GM12874 (cell line): Measurements from ENCODE around the gene ZNF593.

ENCODE experiments used
- TF ChIP-seq, protein P1 (sequence below): IDR thresholded peaks from 2 replicates; pipeline ENCODE4 v1.5.1; 2011; ENCODE audit warnings: low read depth, mild to moderate bottlenecking, control low read depth, low read length, moderate library complexity; ENCODE audit not compliant: insufficient read depth

The ZNF593 gene

DNA sequence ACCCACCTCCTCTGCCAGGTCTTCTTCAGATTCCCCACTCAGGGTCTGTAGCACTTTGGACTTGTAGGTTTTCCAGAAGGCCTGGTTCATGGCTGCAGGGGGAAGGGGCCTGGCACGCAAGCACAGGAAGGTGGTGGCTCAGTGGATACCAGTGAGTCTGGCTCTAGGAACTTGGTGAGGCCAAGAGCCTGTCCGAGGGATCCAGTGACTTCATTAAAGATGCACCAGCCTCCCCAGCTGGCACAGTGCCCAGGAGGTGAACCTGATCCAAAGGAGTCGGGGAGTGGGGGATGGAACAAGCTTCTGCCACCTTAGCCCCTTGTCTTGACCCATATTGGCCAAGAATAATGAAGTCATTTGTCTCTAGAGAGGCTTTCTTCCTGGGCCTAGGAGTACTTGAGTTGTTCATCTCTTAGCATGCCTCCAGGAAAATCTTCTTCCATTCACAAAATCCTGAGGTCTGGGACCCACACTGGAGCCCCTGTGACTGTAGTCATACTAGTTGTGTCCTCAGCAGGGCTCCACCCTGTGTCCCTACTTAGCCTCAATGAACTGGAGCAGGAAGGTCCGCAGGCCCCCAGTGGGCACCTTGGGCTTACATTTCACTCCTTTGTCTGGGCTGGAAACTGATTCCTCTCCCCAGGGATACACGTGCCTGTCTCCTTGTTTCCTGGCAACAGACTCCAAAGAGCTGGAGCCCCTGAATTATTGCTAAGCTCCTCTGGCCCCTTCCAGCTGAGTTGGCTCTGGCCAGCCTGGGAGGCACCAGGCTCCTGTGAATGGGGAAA, 1.1 kb upstream of the ZNF593 start, which contains the start of gene C1orf232:
C1orf232 (minus strand) TSS at position 554 of the 788 bp plus-strand sequence; CDS start at position 90, 464 bp downstream.
- TF ChIP-seq, protein P1, sequence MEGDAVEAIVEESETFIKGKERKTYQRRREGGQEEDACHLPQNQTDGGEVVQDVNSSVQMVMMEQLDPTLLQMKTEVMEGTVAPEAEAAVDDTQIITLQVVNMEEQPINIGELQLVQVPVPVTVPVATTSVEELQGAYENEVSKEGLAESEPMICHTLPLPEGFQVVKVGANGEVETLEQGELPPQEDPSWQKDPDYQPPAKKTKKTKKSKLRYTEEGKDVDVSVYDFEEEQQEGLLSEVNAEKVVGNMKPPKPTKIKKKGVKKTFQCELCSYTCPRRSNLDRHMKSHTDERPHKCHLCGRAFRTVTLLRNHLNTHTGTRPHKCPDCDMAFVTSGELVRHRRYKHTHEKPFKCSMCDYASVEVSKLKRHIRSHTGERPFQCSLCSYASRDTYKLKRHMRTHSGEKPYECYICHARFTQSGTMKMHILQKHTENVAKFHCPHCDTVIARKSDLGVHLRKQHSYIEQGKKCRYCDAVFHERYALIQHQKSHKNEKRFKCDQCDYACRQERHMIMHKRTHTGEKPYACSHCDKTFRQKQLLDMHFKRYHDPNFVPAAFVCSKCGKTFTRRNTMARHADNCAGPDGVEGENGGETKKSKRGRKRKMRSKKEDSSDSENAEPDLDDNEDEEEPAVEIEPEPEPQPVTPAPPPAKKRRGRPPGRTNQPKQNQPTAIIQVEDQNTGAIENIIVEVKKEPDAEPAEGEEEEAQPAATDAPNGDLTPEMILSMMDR: no peak

DNA sequence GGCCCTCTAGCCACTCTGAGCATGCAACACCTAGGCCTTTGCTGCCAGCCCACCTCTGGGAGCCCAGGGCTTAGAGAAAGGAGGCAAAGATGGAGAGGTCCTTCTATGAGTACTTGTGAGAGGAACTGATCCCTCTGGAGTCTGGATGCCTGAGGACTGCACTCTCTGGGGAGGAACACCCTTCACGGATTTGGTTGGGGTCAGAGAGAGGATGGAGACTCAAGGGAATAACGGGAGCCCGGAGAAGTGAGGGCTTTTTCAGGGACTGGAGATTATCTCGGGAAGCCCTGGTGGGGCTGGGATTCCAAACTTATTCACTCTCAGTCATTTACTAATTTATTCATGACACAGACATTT, 532 bp upstream of the ZNF593 start:
- TF ChIP-seq, protein P1: no peak

DNA sequence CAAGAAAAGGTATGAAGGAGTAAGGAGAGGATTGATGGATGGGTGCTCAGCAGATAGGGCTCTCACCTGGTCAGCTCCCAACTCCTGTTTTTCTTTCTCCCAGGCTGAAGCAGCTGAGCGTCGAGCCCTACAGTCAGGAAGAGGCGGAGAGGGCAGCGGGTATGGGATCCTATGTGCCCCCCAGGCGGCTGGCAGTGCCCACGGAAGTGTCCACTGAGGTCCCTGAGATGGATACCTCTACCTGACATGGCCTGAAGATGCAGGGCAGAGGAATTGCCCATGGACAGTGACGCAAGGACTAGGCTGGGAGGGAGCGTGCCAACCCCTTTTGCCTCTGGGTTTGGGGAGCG, 739 bp downstream of the ZNF593 start:
- TF ChIP-seq, protein P1: no peak

DNA sequence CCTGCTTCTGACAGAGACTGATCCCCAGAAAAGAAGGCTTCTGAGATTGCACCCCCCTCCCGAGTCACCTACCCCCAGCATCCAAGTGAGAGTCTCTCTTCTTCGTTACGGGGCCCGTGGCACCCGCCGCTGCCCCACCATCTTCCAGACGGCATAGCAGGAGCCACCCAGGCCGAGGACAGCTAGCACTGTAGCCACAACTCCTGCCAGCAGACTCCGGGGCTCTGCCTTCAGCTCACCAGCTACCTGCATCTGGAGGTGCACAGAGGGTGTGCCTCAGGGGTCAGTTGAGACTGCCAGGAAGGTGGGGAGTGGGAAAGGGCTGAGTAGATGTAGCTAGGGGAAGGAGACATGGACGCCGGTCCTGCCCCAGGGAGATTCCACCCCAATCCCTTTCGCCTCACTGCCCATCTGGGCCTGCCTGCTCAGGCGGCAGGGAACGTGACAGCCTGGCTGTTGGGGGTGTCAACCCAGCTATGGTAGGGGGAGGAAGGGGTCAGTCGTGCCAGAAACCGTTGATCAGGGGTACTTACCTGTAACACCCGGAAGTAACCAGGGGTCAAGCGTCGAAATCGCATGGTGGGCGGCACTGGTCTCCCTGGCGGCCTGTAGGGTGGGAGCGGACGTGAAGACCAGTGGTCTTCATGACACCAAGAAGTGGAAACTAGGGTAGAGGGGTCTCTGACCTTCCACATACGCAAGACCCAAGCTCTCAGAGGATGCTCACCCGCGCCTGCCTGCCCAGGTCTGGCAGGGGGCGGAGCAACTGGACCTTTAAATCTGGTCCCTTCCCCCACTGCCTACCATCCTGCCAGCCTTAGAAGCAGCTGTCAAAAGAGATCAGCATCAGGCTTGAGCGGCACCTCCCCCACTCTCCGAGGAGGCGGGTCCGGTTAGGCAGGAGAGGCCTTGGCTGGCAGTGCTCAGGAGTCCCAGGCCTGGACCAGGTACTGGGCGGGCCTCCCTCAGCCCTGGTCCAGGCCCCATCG, 1.7 kb downstream of the ZNF593 start, which contains the start of gene ZNF593OS:
ZNF593OS (minus strand) TSS at position 749 of the 989 bp plus-strand sequence; CDS start at position 578, 171 bp downstream.
- TF ChIP-seq, protein P1: no peak

DNA sequence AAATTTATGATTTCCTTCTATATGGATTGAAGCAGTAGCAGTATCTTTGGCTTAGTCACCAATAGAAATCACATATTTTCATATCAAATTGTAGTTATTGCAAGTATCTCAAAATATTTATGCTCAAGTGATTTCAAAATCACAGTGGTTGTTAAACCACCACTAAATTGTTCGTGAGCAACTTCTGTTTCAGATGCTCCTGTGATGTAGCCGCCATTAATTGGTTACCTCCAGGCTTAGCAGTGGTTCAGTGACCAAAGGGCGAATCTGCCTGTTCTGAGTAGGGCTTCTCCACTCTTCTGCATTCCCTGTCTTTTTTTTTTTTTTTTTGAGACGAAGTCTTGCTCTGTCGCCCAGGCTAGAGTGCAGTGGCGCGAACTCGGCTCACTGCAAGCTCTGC, 5.6 kb downstream of the ZNF593 start:
- TF ChIP-seq, protein P1: no peak

DNA sequence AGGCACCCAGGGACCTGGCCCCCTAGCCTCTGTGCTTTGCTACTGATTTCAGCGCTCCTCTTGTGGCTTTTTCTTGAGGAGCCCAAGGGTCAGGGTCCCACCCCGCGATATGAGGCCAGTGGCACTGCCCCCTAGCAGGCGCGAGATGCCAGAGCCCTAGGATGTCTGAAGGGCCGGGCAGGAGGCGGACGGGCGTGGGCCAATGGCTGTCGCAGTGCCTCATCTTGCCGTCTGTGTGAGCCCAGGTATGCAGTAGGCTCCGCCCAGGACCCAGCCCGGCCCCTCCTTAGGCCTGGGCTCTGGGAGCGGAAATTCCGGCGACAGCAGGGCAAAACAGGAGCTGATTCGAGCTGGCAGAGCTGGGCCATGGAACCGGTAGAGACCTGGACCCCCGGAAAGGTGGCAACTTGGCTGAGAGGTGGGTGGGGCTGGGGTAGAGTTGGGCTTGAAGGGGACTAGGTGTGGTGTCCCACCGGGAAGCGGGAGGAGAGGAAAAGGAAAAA, 7.5 kb downstream of the ZNF593 start, which contains the start of gene CNKSR1:
CNKSR1 (plus strand) TSS at position 310 of the 503 bp plus-strand sequence; CDS start at position 367, 57 bp downstream.
- TF ChIP-seq, protein P1: no peak

DNA sequence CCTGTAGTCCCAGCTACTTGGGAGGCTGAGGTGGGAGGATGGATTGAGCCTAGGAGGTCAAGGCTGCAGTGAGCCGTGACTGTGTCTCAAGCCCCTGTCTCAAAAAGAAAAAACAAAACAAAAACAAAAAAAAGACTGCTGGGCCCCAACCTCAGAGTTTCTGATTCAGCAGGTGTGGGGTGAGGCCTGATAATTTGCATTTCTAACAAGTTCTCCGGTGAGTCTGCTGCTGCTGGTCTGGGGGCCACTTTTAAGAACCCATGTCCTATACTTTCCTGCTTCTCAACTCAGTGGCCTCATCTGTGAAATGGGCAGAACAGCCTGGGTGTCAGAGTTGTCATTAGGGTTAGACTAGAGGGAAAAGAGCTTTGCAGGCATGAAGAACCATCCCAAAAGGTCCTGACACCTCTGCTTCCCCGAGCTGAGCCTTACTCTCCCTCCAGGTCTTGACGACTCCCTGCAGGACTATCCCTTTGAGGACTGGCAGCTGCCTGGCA, 10.3 kb downstream of the ZNF593 start:
- TF ChIP-seq, protein P1: no peak
